Karpas-422 (cell line): ENCODE data around the gene DOCK4. TPM values are rescaled to one million over a fixed set of nuclear protein-coding genes. Genes with fewer than 3 reads are reported as not detected.

Source experiments
- DNase-seq: peaks from one replicate; pipeline ENCODE4 v3.0.0-alpha.2; 2015
- H2AFZ ChIP-seq: fragments of 200-600 bp; sonication (generic); 2 replicates; pipeline ENCODE4 v1.6.1; 2014; ENCODE audit warnings: antibody characterized with exemption, low read length, mixed read lengths
- H3K27ac ChIP-seq: fragments of 200-600 bp; sonication (generic); 2 replicates; pipeline ENCODE4 v1.5.1; 2014; ENCODE audit warnings: mild to moderate bottlenecking, low read length, moderate library complexity
- H3K27me3 ChIP-seq: fragments of 200-600 bp; sonication (generic); 2 replicates; pipeline ENCODE4 v1.6.1; 2014; ENCODE audit warnings: low read length, mixed read lengths
- H3K36me3 ChIP-seq: fragments of 200-600 bp; sonication (generic); 2 replicates; pipeline ENCODE4 v1.6.1; 2014; ENCODE audit warnings: low read length, mixed read lengths; ENCODE audit not compliant: insufficient read depth
- H3K4me1 ChIP-seq: fragments of 200-600 bp; sonication (generic); 2 replicates; pipeline ENCODE4 v1.6.1; 2014; ENCODE audit warnings: mild to moderate bottlenecking, low read length, mixed read lengths
- H3K4me2 ChIP-seq: fragments of 200-600 bp; sonication (generic); 2 replicates; pipeline ENCODE4 v1.6.1; 2014; ENCODE audit warnings: low read length, low read depth, mild to moderate bottlenecking; ENCODE audit not compliant: poor library complexity, severe bottlenecking
- H3K4me3 ChIP-seq: fragments of 200-600 bp; sonication (generic); 2 replicates; pipeline ENCODE4 v1.5.1; 2014; ENCODE audit warnings: mild to moderate bottlenecking, antibody characterized with exemption, low read length, mixed read lengths
- H3K79me2 ChIP-seq: fragments of 200-600 bp; sonication (generic); 2 replicates; pipeline ENCODE4 v1.6.1; 2014; ENCODE audit warnings: mild to moderate bottlenecking, low read length, mixed read lengths
- H3K9ac ChIP-seq: fragments of 200-600 bp; sonication (generic); 2 replicates; pipeline ENCODE4 v1.6.0; 2014; ENCODE audit warnings: low read length
- H3K9me2 ChIP-seq: fragments of 200-600 bp; sonication (generic), shearing (Covaris generic); replicated peaks from 2 replicates; pipeline ENCODE4 v1.6.0; 2014; ENCODE audit warnings: mild to moderate bottlenecking, low read length, moderate library complexity; ENCODE audit not compliant: insufficient read depth
- H3K9me3 ChIP-seq: fragments of 300-700, 200-600 bp; sonication (generic); 2 replicates; pipeline ENCODE4 v1.6.1; 2014; ENCODE audit warnings: low read length, mixed read lengths
- H4K20me1 ChIP-seq: fragments of 200-600 bp; sonication (generic); 2 replicates; pipeline ENCODE4 v1.6.1; 2014; ENCODE audit warnings: mild to moderate bottlenecking, antibody characterized with exemption, low read length, low read depth; ENCODE audit not compliant: insufficient read depth
- total RNA-seq: library from RNA; depleted of rRNA; stranded (reverse); fragments of >200 nt; shearing (Covaris generic); gene quantifications from 2 replicates; pipeline ENCODE4 v1.2.3, GENCODE V29; 2014; ENCODE audit warnings: low replicate concordance

The DOCK4 gene
- total RNA-seq, 1 experiment from 2014 or later, result 0.07 TPM

DNA sequence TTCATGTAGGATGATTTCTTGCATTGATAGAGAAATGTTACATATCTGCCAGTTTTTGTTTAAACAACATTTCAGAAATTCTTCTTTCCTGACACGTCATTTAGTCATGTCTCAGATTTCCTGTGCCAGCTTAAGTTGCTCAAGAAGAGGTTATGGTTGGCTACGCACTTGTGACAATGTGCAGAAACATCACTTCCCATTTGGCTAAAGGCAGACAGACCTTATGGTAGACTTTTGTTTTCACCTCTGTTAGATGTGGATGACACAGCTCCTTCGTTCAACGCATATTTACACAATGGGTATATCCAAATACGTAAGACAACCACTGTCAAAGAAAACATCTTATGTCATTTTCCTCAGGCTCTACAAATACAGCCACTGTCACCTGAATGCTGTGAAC lies 125.8 kb downstream of the DOCK4 start:
- Histone ChIP-seq H3K4me3 (peak overlapping the region; percentile 57), H3K9ac (peak overlapping the region; percentile 21; the same call in 1 of the 2 replicates), H3K9me2 (no peaks in the 10 kb centered on the region), H4K20me1 (no peaks in the 10 kb centered on the region), H3K79me2 (no peaks in the 10 kb centered on the region), H2AFZ (peak overlapping the region; percentile 25; the same call in 1 of the 2 replicates), H3K9me3 (no peaks in the 10 kb centered on the region), H3K27me3 (no peaks in the 10 kb centered on the region), H3K27ac (no peak overlapping the region), H3K4me2 (peak overlapping the region; percentile 72), H3K36me3 (no peaks in the 10 kb centered on the region), H3K4me1 (peaks cover 19% of the 10 kb centered on the region)
- peak; percentile 83 for DNase-seq

- no peaks in the 10 kb centered on the region for H3K9me2 ChIP-seq
- peaks cover 19% of the 10 kb centered on the region for H3K4me1 ChIP-seq
- H3K9me3 ChIP-seq, result no peaks in the 10 kb centered on the region
- H3K79me2 ChIP-seq, result no peaks in the 10 kb centered on the region
- H3K36me3 ChIP-seq, result no peaks in the 10 kb centered on the region
- no peaks in the 10 kb centered on the region for H3K27me3 ChIP-seq
- no peak overlapping the region for H3K9ac ChIP-seq
- no peak overlapping the region for H3K4me3 ChIP-seq
- H3K27ac ChIP-seq, result no peak overlapping the region
- peak; percentile 60 for DNase-seq
- H2AFZ ChIP-seq, result no peak overlapping the region
- H3K4me2 ChIP-seq, result no peak overlapping the region
- H4K20me1 ChIP-seq, result no peaks in the 10 kb centered on the region
These were observed 126.5 kb downstream of the DOCK4 start for GRCh38 chr7:112079673-112080072.

DNA sequence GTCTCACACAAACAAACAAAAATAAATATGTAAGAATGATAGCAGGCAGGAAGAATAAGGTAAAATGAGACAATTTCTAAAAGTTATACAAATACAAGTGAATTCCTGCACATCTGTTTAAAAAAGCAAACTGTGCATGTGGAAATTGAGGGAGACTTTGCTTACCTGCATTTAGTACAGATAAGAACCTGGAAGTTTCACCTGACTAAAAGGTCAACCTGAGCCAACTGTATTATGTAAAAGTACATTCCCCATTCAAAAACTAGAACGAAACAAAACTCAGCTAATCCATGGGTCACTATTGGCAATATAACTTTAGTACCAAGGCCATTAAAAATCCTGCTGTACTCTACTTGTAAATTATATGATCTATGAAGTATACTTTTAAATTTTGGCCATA lies 127.1 kb downstream of the DOCK4 start:
- no peak overlapping the region for H3K27ac ChIP-seq
- peaks cover 19% of the 10 kb centered on the region for H3K4me1 ChIP-seq
- H3K9me3 ChIP-seq, result no peaks in the 10 kb centered on the region
- no peak overlapping the region for H3K4me3 ChIP-seq
- H3K4me2 ChIP-seq, result no peak overlapping the region
- H3K9ac ChIP-seq, result no peak overlapping the region
- no peak overlapping the region for H2AFZ ChIP-seq
- H3K9me2 ChIP-seq, result no peaks in the 10 kb centered on the region
- H4K20me1 ChIP-seq, result no peaks in the 10 kb centered on the region
- no peaks in the 10 kb centered on the region for H3K27me3 ChIP-seq
- H3K36me3 ChIP-seq, result no peaks in the 10 kb centered on the region
- no peaks in the 10 kb centered on the region for H3K79me2 ChIP-seq
- DNase-seq, result no peak

DNA sequence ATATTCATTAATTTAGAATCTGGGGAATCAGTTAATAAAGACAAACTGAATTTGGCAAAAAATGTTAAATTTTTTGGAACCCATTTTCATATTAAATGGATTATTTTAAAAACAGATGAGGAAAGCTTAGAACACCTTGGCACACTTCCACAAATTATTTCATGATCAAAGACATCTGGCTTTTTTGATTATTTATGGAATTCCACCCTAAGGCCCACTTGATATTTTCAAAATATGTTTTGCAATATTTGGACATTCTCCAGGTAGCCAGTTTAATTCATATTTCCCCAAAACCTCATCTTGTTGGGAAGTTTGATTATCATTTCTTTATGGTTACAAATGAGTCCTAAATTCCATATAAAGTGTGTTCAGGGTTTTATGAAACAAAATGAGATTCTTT lies 129.9 kb downstream of the DOCK4 start:
- no peaks in the 10 kb centered on the region for H3K36me3 ChIP-seq
- H3K4me3 ChIP-seq, result no peak overlapping the region
- no peak for DNase-seq
- no peak overlapping the region for H2AFZ ChIP-seq
- no peaks in the 10 kb centered on the region for H3K9me2 ChIP-seq
- no peaks in the 10 kb centered on the region for H3K9me3 ChIP-seq
- no peak overlapping the region for H3K9ac ChIP-seq
- H3K4me2 ChIP-seq, result no peak overlapping the region
- no peaks in the 10 kb centered on the region for H4K20me1 ChIP-seq
- no peak overlapping the region for H3K27ac ChIP-seq
- no peaks in the 10 kb centered on the region for H3K79me2 ChIP-seq
- H3K4me1 ChIP-seq, result peaks cover 17% of the 10 kb centered on the region
- no peaks in the 10 kb centered on the region for H3K27me3 ChIP-seq

GRCh38 chr7:112074464-112074863 lies 131.7 kb downstream of the DOCK4 start:
- Histone ChIP-seq H3K36me3 (no peaks in the 10 kb centered on the region), H4K20me1 (no peaks in the 10 kb centered on the region), H3K27me3 (no peaks in the 10 kb centered on the region), H3K9me2 (no peaks in the 10 kb centered on the region), H3K27ac (no peak overlapping the region), H3K4me3 (no peak overlapping the region), H3K4me2 (no peak overlapping the region), H3K4me1 (no peaks in the 10 kb centered on the region), H3K9me3 (no peaks in the 10 kb centered on the region), H2AFZ (no peak overlapping the region), H3K79me2 (no peaks in the 10 kb centered on the region), H3K9ac (no peak overlapping the region)
- DNase-seq, result no peak

DNA sequence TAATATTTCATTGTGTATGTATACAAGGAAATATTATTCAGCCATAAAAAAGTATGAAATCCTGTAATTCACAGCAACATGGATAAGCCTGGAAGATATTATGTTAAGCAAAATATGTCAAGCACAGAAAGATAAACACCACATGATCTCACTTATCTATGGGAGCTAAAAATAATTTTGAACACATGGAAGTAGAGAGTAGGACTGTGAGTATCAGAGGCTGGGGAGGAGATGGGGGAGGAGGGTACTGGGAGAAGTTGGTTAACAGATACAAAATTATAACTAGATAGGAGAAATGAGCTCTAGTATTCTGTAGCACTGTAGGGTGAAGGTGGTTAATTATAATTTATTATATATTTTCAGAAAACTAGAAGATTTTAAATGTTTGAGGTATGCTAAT lies 132.7 kb downstream of the DOCK4 start:
- H3K36me3 ChIP-seq, result no peaks in the 10 kb centered on the region
- no peaks in the 10 kb centered on the region for H3K9me2 ChIP-seq
- H3K9ac ChIP-seq, result no peak overlapping the region
- no peak overlapping the region for H3K4me2 ChIP-seq
- H2AFZ ChIP-seq, result no peak overlapping the region
- H3K79me2 ChIP-seq, result no peaks in the 10 kb centered on the region
- H3K27me3 ChIP-seq, result no peaks in the 10 kb centered on the region
- no peaks in the 10 kb centered on the region for H4K20me1 ChIP-seq
- H3K9me3 ChIP-seq, result no peaks in the 10 kb centered on the region
- H3K27ac ChIP-seq, result no peak overlapping the region
- H3K4me1 ChIP-seq, result no peaks in the 10 kb centered on the region
- DNase-seq, result no peak
- no peak overlapping the region for H3K4me3 ChIP-seq

GRCh38 chr7:112072541-112073245 lies 133.5 kb downstream of the DOCK4 start:
- Histone ChIP-seq H4K20me1 (no peaks in the 10 kb centered on the region), H2AFZ (no peak overlapping the region), H3K4me1 (no peaks in the 10 kb centered on the region), H3K9me3 (no peaks in the 10 kb centered on the region), H3K9me2 (no peaks in the 10 kb centered on the region), H3K79me2 (no peaks in the 10 kb centered on the region), H3K27ac (no peak overlapping the region), H3K36me3 (no peaks in the 10 kb centered on the region), H3K4me2 (no peak overlapping the region), H3K27me3 (no peaks in the 10 kb centered on the region), H3K9ac (no peak overlapping the region), H3K4me3 (no peak overlapping the region)
- DNase-seq, result no peak

- no peak overlapping the region for H2AFZ ChIP-seq
- no peaks in the 10 kb centered on the region for H4K20me1 ChIP-seq
- no peaks in the 10 kb centered on the region for H3K4me1 ChIP-seq
- H3K36me3 ChIP-seq, result no peaks in the 10 kb centered on the region
- H3K79me2 ChIP-seq, result no peaks in the 10 kb centered on the region
- no peak for DNase-seq
- no peaks in the 10 kb centered on the region for H3K9me3 ChIP-seq
- no peak overlapping the region for H3K27ac ChIP-seq
- H3K4me3 ChIP-seq, result no peak overlapping the region
- H3K9ac ChIP-seq, result no peak overlapping the region
- no peaks in the 10 kb centered on the region for H3K27me3 ChIP-seq
- H3K4me2 ChIP-seq, result no peak overlapping the region
- H3K9me2 ChIP-seq, result no peaks in the 10 kb centered on the region
These were observed 134.3 kb downstream of the DOCK4 start for GRCh38 chr7:112071856-112072255.
